SW480 (cell line): ENCODE results near the gene IQCE.
A peak's percentile ranks its signal among the peaks of the same experiment; 100 is the strongest.

Experiments
- DNase-seq: peaks from one replicate; pipeline ENCODE4 v3.0.0-alpha.2; 2016; ENCODE audit warnings: low spot score

Gene IQCE

GRCh38 chr7:2646680-2647571, 88.1 kb downstream of the IQCE start:
- no peak for DNase-seq

GRCh38 chr7:2647594-2648172, 88.9 kb downstream of the IQCE start:
- DNase-seq: no peak

DNA sequence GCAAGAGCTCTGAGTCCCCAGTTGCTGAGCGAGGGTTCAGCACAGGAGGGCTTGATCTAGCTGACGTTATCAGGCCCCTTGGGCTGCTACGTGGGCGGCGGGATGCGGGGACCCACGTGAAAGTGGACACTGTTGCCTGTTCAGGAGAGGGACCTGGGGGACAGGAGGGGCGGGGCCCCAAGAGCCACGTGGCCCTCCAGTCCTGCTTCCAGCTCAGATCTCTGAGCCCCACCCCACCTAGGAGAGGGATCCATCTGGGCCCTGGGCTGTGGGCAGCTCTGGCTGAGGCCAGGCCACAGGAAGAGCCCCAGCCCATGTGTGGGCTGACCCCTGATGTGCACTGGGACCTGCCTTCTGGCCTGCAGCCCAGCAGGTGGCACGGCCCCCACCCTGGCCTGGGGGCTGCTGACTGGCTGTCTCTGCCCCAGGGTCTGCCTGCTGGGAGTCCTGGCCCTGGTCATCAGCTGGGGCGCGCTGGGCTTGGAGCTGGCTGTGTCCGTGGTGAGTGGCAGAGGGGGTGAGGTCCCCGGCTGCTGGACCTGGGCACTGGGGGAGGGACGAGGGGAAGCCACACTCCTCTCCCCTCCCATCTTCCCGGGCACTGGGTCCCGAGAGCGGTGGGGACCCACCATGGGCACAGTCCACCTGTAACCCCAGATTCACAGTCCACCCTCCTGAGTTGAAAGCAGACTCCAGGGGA, 90.5 kb downstream of the IQCE start:
- no peak for DNase-seq

- no peak for DNase-seq
Measured at GRCh38 chr7:2649991-2650390, 91.2 kb downstream of the IQCE start.

DNA sequence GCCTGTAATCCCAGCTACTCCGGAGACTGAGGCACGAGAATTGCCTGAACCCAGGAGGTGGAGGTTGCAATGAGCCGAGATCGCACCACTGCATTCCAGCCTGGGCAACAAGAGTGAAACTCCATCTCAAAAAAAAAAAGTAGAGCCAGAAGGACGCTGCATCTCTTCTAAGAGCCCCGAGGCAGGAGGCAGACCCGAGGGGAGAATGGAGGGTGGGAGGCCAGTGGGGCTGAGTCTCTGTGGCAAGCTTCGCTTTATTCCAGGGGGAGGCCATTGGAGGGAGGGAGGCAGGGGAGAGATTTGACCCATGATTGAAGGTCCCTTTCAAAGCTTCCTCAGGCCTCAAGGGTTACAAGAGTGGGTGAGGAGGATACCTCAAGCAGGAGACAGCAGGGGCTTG, 91.7 kb downstream of the IQCE start:
- DNase-seq: no peak

DNA sequence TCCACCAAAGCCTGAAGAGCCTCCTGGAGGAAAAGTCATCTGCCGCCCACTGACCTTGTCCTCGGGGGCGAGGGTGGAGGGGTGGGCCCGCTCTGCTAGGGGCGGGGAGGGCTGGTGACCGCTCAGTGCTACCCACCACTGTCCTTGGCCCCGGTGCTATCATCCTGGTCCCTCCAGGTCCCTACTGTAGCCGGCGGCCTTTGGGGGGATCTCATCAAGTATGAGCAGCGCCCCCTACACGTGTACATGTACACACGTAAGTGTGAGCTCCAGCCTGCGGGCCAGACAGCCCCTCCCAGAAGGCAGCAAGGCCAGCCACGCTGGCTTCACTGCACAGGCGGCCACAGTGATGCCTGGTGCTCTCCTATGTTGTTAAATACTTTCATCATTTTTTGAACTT, 92.6 kb downstream of the IQCE start:
- DNase-seq: no peak

DNA sequence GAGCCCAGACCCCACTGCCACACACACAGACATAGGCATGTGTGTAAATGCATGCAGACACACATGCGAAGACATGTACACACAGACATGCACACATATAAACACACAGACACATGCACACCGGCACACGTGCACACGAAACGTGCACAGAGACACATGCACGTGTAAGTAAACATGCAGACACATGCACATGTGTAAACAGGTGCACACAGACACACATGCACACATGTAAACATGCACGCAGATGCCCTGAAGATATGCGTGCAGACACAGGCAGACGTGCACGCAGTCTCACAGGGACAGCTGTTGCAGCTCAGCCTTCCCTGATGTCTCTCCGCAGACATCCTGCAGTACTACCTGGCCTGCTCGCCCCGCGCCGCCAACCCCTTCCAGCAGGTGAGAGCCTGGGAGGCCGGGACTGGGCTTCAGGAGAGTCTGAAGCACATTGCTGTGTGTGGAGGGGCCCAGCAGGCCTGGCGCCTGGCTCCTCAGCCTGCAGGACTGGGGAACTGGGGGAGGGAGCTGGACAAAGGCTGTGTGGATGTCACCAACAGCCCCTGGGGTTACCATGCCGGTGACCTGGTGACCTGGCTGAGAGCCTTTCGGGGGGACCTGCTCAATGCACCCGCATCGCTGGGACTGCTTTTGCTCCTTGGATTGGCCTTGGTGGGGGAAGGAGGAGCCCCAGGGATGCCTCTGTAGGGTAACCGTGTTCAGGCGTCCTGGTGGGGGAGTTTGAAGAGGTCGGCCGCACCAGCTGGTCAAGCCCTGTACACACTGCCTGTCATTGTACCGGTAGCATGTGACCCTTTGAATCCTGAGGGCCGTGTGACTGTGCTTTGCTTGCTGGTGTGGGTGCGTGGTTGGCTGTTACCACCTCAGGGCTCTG, 93.3 kb downstream of the IQCE start:
- DNase-seq: peak; percentile 54

GRCh38 chr7:2652736-2653060, 93.9 kb downstream of the IQCE start:
- no peak for DNase-seq

DNA sequence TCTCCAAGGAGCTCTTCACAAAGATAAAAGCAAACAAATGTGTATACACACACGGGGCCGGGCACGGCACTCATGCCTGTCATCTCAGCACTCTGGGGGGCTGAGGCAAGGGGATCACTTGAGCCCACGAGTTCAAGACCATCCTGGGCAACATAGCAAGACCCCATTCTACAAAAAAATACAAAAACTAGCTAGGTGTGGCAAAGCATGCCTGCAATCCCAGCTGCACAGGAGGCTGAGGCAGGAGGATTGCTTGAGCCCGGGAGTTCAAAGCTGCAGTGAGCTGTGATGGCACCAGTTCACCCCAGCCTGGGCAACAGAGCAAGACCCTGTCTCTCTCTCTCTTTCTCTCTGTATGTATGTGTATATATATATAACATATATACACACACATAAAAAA, 95.3 kb downstream of the IQCE start:
- DNase-seq: no peak

- no peak for DNase-seq
Measured at GRCh38 chr7:2655870-2656614, 97.3 kb downstream of the IQCE start.

DNA sequence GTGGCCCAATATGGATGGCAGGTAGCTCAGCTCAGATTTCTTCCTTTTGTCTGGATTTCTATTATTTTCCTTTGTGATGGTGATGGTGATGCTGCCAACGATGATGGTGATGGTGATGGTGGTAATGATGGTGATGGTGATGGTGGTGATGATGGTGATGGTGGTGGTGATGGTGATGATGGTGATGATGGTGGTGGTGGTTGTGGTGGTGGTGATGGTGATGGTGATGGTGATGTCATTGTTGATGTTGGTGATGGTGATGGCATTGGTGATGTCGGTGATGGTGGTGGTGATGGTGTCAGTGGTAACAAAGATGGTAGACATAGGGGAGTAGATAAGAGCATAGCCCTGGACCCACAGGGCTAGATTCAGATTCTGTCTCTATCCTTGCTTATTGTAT, 98.4 kb downstream of the IQCE start:
- no peak for DNase-seq

DNA sequence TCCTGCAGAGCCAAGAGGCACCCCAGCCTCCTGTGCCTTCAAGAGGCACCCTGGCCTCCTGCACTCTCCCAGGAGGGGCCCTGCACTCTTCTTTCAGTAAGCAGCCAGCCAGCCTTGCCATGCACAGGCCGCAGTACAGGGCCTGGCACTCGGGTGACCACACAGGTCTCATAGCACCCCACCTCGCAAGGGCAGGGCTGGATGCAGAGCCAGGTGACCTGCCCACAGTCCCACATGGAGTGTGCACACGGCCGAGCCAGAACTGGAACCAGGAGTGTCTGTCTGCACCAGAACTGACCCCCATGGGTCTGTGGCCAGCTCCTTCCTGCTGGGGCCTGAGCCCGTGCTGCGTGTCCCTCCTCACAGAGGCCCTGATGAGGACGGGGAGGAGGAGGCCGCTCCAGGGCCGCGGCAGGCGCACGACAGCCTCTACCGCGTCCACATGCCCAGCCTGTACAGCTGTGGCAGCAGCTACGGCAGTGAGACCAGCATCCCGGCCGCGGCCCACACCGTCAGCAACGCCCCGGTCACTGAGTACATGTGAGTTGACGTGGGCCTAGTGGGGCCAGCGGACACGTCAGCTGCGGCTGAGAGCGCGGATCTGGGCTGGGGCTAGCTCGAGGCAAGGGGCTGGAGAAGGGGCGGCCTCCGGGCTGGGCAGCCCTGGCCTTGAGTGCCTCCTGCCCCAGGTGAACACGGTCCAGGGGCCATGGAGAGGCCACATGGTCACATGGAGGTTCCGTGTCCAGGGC, 99.3 kb downstream of the IQCE start:
- no peak for DNase-seq

GRCh38 chr7:2658941-2659340, 100.2 kb downstream of the IQCE start:
- DNase-seq: no peak

- DNase-seq: no peak
Measured at GRCh38 chr7:2659556-2660358, 101.0 kb downstream of the IQCE start.

- no peak for DNase-seq
Measured at GRCh38 chr7:2660359-2661095, 101.7 kb downstream of the IQCE start.

GRCh38 chr7:2661096-2661449, 102.3 kb downstream of the IQCE start:
- no peak for DNase-seq

GRCh38 chr7:2661602-2662272, 103.0 kb downstream of the IQCE start:
- peak; percentile 96 for DNase-seq

GRCh38 chr7:2662273-2663120, 103.7 kb downstream of the IQCE start:
- no peak for DNase-seq
